GM12878 (cell line): ENCODE data around the gene HLA-A. TPM values are rescaled to one million over a fixed set of nuclear protein-coding genes. Genes with fewer than 3 reads are reported as not detected.

Experiments used
- CHD4 ChIP-seq: fragments of 200-600 bp; sonication (generic); IDR thresholded peaks from 2 replicates; pipeline ENCODE4 v1.6.1; 2016; ENCODE audit warnings: mild to moderate bottlenecking
- FOXM1 ChIP-seq: IDR thresholded peaks from 2 replicates; pipeline ENCODE4 v1.6.1; 2012; ENCODE audit warnings: low read depth, mild to moderate bottlenecking, inconsistent platforms, low read length, moderate library complexity
- NKRF ChIP-seq: fragments of 450-650 bp; conservative IDR thresholded peaks from 2 replicates; pipeline ENCODE4 v1.6.1; 2017; ENCODE audit warnings: mild to moderate bottlenecking, moderate library complexity
- RAD51 ChIP-seq: fragments of 450-650 bp; IDR thresholded peaks from 2 replicates; pipeline ENCODE4 v1.6.1; 2016; ENCODE audit warnings: moderate library complexity, mild to moderate bottlenecking, inconsistent platforms
- TCF7 ChIP-seq: IDR thresholded peaks from 2 replicates; pipeline ENCODE4 v1.6.1; 2014; ENCODE audit warnings: antibody characterized with exemption, borderline replicate concordance
- ZBTB33 ChIP-seq: fragments of 450-650 bp; IDR thresholded peaks from 2 replicates; pipeline ENCODE4 v1.6.1; 2017; ENCODE audit warnings: mild to moderate bottlenecking
- polyA plus RNA-seq, 11 experiments: library from polyadenylated mRNA; depleted of rRNA in 4 of 11; unstranded in 6 of 11; stranded (reverse) in 5 of 11; fragments of >200 nt; fragmentation: Nextera tagmentation in 4 of 11; fragmentation: Illumina TruSeq in 1 of 11; extraction: Ambion mirVana in 4 of 11; extraction: Trizol in 1 of 11; gene quantifications; 1 replicate in 1 of 11; 2 replicates in 10 of 11; pipeline versions ENCODE4 v1.2.1 to v1.2.3, GENCODE V29; 2011 to 2016; ENCODE audit warnings: inconsistent platforms in 2 of 11, missing spikeins in 2 of 11, low read depth in 1 of 11
- total RNA-seq, 4 experiments: library from RNA; depleted of rRNA in 3 of 4; stranded (reverse); fragments of >200 nt in 3 of 4; fragmentation: Illumina TruSeq in 1 of 4; extraction: Trizol in 1 of 4; gene quantifications; 2 replicates each; pipeline versions ENCODE4 v1.2.1 to v1.2.3, GENCODE V29; 2013 to 2021
- TF ChIP-seq, protein P1 (sequence below): IDR thresholded peaks from 2 replicates; pipeline ENCODE4 v1.6.1; 2012; ENCODE audit warnings: mild to moderate bottlenecking, low read depth, low read length
- TF ChIP-seq, protein P2 (sequence below): IDR thresholded peaks from 2 replicates; pipeline ENCODE4 v1.6.1; 2011; ENCODE audit warnings: mild to moderate bottlenecking, low read depth, low read length, moderate library complexity; ENCODE audit not compliant: insufficient replicate concordance

HLA-A gene
- total and polyA plus RNA-seq, 10 of the 15 experiments (the other 5 are each of a cell fraction or from before 2014, with no cell fraction given) = 129 to 1,155 (median 749) TPM

DNA sequence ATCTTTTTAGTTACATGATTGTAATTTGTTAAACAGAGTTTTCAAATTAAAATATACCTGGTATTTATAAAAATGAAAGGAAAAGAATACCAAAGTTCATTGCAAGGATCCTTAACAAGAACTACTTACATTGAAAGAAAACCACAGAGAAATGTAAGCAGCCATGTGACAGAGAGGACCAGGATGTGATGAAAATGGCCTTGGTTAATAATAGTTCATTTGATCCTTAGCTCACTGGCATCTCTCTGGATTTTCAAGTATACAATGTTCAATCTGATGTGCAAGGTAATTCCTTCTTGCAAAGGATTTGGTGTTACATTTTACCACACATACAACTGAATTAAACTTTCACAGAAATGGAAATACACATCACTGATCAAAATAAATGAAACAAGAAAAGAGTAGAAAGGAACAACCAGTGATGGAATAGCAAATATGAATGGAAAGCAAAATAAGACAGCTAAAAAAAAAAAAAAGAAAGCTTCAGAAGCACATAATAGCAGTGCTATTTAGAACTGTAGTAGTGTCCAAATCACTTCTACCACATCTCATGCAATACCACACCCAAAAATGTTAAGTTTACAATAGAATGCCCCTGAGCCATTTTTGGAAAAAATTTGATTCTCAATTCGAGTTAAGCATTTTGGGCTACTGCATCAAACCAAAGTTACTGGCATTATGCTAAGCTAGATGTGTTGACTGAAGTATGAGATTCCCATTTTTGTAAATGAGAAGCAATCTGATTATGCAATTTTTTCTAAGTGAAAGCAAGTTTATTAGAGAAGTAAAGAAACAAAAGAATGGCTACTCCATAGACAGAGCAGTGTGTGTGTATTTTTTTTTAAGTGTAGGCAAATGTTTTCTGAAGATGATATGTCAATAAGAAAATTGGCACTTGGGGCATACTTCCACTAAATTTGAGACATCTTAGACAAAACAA is 22.6 kb upstream of the HLA-A start (continued):
- TF ChIP-seq, protein P1, sequence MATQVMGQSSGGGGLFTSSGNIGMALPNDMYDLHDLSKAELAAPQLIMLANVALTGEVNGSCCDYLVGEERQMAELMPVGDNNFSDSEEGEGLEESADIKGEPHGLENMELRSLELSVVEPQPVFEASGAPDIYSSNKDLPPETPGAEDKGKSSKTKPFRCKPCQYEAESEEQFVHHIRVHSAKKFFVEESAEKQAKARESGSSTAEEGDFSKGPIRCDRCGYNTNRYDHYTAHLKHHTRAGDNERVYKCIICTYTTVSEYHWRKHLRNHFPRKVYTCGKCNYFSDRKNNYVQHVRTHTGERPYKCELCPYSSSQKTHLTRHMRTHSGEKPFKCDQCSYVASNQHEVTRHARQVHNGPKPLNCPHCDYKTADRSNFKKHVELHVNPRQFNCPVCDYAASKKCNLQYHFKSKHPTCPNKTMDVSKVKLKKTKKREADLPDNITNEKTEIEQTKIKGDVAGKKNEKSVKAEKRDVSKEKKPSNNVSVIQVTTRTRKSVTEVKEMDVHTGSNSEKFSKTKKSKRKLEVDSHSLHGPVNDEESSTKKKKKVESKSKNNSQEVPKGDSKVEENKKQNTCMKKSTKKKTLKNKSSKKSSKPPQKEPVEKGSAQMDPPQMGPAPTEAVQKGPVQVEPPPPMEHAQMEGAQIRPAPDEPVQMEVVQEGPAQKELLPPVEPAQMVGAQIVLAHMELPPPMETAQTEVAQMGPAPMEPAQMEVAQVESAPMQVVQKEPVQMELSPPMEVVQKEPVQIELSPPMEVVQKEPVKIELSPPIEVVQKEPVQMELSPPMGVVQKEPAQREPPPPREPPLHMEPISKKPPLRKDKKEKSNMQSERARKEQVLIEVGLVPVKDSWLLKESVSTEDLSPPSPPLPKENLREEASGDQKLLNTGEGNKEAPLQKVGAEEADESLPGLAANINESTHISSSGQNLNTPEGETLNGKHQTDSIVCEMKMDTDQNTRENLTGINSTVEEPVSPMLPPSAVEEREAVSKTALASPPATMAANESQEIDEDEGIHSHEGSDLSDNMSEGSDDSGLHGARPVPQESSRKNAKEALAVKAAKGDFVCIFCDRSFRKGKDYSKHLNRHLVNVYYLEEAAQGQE = no peak
- TF ChIP-seq NKRF (no peak), ZBTB33 (no peak), FOXM1 (no peak), CHD4 (no peak), TCF7 (no peak), RAD51 (no peak)
- TF ChIP-seq, protein P2, sequence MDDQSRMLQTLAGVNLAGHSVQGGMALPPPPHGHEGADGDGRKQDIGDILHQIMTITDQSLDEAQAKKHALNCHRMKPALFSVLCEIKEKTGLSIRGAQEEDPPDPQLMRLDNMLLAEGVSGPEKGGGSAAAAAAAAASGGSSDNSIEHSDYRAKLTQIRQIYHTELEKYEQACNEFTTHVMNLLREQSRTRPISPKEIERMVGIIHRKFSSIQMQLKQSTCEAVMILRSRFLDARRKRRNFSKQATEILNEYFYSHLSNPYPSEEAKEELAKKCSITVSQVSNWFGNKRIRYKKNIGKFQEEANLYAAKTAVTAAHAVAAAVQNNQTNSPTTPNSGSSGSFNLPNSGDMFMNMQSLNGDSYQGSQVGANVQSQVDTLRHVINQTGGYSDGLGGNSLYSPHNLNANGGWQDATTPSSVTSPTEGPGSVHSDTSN = no peak
